D721Med (cell line): ENCODE data around the gene SH2D3A.
"Not testable (repeated sequence)": the region's sequence is repeated elsewhere in the genome, so short reads cannot be mapped to it uniquely, and the experiment has no call there.

Source experiments
- DNase-seq: peaks from one replicate; pipeline ENCODE4 v3.0.0; 2011; ENCODE audit warnings: low spot score; ENCODE audit not compliant: insufficient read length
- FAIRE-seq: peaks from 2 replicates; lab custom pipeline; 2011; peaks lifted over from hg19 to GRCh38; lab: Jason Lieb, UNC
- TF ChIP-seq, protein P1 (sequence below): IDR thresholded peaks from 2 replicates; pipeline ENCODE4 v1.5.1; 2012; ENCODE audit warnings: mild to moderate bottlenecking, control low read depth; ENCODE audit not compliant: insufficient read depth; ENCODE audit errors: missing control alignments

Gene SH2D3A

GRCh38 chr19:6807291-6807690, 40.1 kb upstream of the SH2D3A start:
- no peak for DNase-seq
- TF ChIP-seq, protein P1, sequence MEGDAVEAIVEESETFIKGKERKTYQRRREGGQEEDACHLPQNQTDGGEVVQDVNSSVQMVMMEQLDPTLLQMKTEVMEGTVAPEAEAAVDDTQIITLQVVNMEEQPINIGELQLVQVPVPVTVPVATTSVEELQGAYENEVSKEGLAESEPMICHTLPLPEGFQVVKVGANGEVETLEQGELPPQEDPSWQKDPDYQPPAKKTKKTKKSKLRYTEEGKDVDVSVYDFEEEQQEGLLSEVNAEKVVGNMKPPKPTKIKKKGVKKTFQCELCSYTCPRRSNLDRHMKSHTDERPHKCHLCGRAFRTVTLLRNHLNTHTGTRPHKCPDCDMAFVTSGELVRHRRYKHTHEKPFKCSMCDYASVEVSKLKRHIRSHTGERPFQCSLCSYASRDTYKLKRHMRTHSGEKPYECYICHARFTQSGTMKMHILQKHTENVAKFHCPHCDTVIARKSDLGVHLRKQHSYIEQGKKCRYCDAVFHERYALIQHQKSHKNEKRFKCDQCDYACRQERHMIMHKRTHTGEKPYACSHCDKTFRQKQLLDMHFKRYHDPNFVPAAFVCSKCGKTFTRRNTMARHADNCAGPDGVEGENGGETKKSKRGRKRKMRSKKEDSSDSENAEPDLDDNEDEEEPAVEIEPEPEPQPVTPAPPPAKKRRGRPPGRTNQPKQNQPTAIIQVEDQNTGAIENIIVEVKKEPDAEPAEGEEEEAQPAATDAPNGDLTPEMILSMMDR: no peak
- no peak for FAIRE-seq

GRCh38 chr19:6806488-6806887, 39.3 kb upstream of the SH2D3A start:
- no peak for FAIRE-seq
- no peak for DNase-seq
- TF ChIP-seq, protein P1: no peak

GRCh38 chr19:6803036-6803404, 35.8 kb upstream of the SH2D3A start:
- TF ChIP-seq, protein P1: no peak
- DNase-seq (no peak), FAIRE-seq (no peak)

- TF ChIP-seq, protein P1: no peak
- FAIRE-seq: no peak
- DNase-seq: no peak
Observed at GRCh38 chr19:6802336-6803035, 35.3 kb upstream of the SH2D3A start.

DNA sequence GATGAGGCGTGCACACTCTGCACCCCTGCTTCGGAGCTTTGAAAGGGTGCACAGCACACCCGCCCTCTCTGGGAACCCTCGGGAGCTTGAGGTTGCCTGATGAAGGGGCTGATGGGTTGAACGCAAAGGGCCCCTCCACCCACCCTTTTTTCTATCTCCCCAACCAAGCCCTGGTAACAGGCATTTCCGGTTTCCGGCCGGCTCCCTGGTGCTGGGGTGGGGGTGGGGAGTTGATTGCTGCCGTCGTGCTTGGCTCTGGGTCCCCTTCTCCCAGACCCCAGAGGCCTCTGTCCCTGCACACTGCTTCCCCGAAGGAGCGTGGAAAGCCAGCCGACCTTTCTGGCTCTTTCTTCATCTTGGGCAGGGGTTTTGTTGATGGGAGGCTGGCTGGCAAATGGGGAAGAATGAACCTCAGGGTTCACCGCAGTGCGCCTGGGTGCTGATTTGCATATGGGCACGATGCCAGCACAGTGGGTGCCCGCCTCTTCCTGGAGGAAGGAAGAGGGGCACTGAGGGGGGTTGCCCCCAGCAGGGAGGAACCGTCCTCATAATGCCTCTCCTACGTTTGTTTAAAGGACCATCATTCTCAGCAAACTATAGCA, 34.4 kb upstream of the SH2D3A start:
- DNase-seq (no peak), FAIRE-seq (no peak)
- TF ChIP-seq, protein P1: no peak

GRCh38 chr19:6800991-6801484, 33.8 kb upstream of the SH2D3A start:
- TF ChIP-seq, protein P1: no peak
- FAIRE-seq: no peak
- no peak for DNase-seq

DNA sequence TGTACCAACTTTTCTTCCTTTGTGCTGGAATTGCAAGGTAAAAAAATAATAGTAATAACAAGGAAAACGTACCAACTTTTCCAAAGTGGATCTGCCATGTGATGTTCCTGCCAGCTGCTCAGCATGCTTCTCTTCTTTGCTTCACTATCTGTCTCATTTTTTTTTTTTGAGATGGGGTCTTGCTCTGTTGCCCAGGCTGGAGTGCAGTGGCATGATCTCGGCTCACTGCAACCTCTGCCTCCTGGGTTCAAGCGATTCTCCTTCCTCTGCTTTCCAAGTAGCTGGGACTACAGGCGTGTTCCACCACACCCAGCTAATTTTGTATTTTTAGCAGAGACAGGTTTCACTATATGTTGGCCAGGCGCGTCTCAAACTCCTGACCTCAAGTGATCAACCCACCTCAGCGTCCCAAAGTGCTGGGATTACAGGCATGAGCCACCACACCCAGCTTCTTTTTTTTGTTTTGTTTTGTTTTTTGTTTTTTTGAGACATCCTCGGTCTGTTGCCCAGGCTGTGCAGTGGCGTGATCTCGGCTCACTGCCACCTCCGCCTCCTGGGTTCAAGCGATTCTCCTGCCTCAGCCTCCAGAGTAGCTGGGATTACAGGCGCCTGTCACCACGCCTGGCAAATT, 33.0 kb upstream of the SH2D3A start:
- FAIRE-seq, DNase-seq: not testable (repeated sequence)
